Cardiac fibroblast (primary cell): ENCODE measurements around the gene VDAC1.

Experiments used
- DNase-seq, 2 donors: peaks; one replicate each; pipeline versions ENCODE4 v3.0.0 to v3.0.0-alpha.2; 2010; ENCODE audit warnings: low read depth in 2 of 2
- H3K4me3 ChIP-seq, 2 donors: replicated peaks in 1 of 2; 1 replicate in 1 of 2; 2 replicates in 1 of 2; pipeline ENCODE4 v1.5.1; 2011; ENCODE audit warnings: low read depth in 2 of 2, low read length in 2 of 2, mild to moderate bottlenecking in 2 of 2, moderate library complexity in 1 of 2
- TF ChIP-seq, protein P1 (sequence below): IDR thresholded peaks from one replicate; pipeline ENCODE4 v1.5.1; 2011; ENCODE audit warnings: low read depth, mild to moderate bottlenecking, low read length, inconsistent platforms

VDAC1 gene

DNA sequence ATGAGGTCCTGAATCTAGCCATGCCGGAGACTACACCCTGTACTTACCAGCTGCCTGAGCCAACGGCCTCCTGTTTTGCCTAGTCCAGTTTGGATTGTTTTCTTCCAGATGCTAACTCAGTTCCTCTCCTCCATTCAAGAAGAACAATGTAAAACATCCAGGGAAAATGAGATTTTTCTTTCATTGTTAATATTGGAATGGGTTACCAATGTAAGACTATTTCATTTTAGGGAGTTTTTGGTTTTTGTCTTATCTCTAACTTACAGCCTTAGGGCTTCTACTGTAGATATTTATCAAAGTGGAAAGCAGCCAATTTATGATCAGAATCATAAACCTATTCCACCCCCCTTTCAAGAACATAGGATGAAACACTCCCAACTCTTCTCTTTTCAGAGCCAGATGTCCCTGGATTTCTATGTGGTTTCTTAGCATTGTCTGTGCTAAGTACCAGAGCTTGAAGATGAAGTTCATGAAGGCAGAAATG, 3.5 kb upstream of the VDAC1 start:
- TF ChIP-seq, protein P1, sequence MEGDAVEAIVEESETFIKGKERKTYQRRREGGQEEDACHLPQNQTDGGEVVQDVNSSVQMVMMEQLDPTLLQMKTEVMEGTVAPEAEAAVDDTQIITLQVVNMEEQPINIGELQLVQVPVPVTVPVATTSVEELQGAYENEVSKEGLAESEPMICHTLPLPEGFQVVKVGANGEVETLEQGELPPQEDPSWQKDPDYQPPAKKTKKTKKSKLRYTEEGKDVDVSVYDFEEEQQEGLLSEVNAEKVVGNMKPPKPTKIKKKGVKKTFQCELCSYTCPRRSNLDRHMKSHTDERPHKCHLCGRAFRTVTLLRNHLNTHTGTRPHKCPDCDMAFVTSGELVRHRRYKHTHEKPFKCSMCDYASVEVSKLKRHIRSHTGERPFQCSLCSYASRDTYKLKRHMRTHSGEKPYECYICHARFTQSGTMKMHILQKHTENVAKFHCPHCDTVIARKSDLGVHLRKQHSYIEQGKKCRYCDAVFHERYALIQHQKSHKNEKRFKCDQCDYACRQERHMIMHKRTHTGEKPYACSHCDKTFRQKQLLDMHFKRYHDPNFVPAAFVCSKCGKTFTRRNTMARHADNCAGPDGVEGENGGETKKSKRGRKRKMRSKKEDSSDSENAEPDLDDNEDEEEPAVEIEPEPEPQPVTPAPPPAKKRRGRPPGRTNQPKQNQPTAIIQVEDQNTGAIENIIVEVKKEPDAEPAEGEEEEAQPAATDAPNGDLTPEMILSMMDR, result no peak
- DNase-seq, result no peak

DNA sequence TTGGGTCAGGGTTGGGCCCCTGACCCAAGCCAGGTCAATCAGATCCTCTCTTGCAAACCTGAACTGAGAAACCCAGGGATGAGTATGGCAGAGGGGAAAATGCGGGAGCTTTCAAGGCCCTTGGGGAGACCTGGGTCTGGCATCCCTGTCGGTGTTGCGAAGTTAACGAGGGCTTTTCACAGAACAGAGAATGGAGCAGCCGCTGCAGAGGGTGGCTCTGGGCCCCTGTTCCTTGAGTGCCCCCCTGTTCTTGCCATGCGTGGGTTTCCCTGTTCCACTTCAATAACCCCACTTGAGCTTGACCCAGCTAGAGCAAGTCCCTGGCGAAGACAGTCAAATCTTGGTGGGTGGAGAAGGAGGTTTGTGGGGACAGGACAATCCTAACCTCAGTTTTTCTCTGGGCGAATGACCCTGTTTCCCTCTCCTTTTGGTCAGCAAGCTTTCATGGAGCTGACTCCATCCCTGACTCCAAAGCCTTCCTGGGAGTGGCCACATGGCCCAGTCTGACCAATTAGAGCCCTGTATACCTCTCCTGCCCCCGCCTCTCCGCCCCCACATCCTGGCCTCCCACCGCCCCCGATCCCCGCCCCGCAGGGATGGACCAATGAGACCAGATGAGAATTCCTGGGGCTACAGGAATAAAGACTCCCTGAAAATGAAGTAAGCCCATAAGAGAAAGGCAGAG, 2.9 kb upstream of the VDAC1 start:
- H3K4me3 ChIP-seq, result no peak overlapping the region
- TF ChIP-seq, protein P1, result no peak
- DNase-seq, result peak; percentile 38 to 42

More for the DNA sequence above, 3.5 kb upstream of the VDAC1 start:
- H3K4me3 ChIP-seq, result no peak overlapping the region

DNA sequence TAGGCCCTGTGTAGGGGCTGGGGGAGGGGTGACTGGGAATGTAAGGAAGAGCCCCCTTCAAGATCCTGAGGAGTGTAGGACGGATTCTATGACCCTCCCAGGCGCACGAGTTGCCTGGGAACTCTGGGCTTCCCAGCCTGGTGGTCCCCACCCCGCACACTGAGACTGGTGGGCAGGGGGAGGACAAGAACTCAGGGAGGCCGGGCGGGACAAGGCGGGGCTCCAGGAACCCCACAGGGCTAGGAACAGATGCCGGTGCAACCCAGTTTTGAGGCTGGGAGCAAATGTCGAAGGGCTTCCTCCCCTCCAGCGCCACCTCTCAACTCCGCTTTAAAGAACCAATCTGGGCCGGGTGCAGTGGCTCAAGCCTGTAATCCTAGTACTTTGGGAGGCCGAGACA, 1.3 kb upstream of the VDAC1 start:
- DNase-seq, result no peak
- TF ChIP-seq, protein P1, result no peak
- peak overlapping the region in 1 of 2 donors; percentile 75 for H3K4me3 ChIP-seq

DNA sequence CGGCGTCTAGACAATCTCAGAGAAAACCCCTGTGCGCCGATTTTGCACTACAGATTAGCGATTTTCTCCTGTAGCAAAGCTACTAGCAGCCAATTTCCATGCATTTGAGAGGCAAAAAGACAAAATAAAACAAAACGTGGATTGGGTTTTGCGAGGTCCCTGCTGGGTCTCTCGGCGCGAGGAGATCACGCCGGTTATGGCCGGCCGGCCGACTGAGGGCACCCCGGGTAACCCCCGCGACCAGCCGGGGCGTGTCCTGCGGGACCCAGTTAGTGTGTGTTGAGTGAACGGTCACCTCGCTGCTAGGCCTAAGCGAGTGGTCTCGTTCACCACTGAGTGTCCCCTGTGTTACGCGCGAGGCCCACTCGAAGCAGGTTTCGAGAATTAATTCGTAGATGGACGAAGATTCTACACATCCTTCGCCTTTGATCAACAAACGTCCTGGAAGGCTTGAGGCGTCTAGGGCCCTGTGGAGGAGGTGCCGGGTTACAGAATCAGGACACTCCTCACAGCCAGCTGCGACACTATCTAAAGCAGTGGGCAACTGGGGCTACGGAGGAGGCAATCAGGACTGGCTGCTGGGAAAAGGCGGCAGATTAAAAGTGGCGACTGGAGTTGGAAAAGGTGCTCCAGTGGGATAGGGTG, 764 bp upstream of the VDAC1 start:
- peak overlapping the region; percentile 68 to 75 for H3K4me3 ChIP-seq
- DNase-seq, result peak; percentile 26
- TF ChIP-seq, protein P1, result no peak

DNA sequence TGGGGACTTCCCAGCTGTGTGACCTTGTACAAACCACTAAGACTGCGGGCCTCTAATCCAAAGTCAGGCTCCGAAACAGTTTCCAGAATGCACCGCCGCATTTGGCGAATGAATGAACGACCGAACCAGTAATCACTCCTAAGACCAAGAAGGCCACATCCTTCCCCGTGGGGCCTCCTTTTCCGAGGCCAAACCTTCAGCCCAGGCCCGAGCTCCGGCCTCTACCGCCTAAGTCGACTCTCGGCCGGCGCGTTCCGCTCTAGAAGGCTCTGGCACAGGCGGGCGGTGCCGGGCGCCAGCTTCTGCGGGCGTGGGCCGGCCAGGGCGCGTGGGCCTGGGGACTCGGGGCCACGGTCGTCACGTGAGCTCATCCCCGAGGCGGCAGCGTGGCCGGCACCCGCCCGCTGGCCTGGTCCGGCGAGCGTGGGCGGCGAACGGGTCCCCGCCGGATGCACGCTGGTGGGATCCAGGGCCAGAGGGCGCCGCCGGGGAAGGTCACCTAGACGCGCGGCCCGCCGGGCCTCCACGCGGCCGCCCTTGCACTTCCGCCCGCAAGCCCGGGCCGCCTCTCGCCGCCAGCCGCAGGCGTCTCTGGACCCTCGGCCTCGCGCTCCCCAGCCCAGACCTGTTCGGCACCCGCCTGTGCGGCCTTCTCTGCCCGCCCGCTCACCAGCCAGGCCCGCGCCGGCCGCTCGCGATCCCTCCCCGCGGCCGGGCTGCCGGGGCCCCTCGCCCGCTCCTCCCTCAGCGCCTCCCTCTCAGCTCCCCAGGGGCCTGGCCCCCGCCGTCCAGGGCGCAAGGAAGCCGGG, 754 bp downstream of the VDAC1 start:
- DNase-seq, result peak; percentile 53 to 60
- H3K4me3 ChIP-seq, result peak overlapping the region; percentile 68 to 75
- TF ChIP-seq, protein P1, result no peak

DNA sequence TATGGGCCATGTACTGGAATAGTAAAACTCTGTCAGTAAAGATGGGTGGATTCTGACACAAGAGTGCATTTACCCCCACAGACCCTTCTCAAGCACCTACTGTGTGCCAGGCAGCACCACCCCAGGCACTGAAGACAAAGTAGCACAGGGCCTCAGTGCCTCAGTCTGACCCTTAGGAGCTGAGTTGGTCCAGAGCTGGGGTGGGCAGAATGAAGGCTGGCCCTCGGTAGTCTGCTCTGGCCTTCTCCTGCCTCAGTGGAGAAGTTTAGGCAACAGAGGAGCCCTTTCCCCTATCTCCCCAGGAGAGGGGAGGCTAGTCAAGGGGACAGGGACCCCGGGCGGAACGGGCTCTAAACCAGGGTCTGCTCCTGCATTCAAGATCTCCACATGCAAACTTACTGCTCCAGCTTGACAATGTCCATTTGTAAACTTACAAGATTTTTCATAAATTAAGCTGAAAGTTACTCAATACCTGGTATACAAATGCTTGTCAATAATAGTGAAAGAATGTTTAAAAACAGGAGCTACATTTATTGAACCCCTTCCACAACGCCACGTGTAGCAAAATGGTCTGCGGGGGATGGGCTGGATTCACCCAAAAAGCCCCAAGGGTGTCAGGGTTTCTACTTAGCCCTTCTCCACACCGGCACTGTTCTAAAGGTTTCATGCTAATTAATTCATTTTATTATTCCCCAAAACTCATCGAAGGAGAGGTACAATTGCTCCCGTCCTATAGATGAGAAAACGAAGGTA, 1.5 kb downstream of the VDAC1 start:
- TF ChIP-seq, protein P1, result no peak
- no peak for DNase-seq
- H3K4me3 ChIP-seq, result peak overlapping the region; percentile 68 to 75
